Activated naive CD8-positive, alpha-beta T cell (primary cell): ENCODE results near the gene ADAMTSL1.

Source experiments
- H3K27ac Mint-ChIP-seq: one replicate; pipeline ENCODE4 v1.8.0; 2021; ENCODE audit warnings: mixed read lengths
- H3K27me3 Mint-ChIP-seq: one replicate; pipeline ENCODE4 v1.8.0; 2021; ENCODE audit warnings: mixed read lengths
- H3K36me3 Mint-ChIP-seq: one replicate; pipeline ENCODE4 v1.8.0; 2021; ENCODE audit warnings: mixed read lengths
- H3K4me1 Mint-ChIP-seq: one replicate; pipeline ENCODE4 v1.8.0; 2021; ENCODE audit warnings: low read depth, mixed read lengths
- H3K4me3 Mint-ChIP-seq: one replicate; pipeline ENCODE4 v1.8.0; 2021; ENCODE audit warnings: mild to moderate bottlenecking, mixed read lengths
- H3K9me3 Mint-ChIP-seq: one replicate; pipeline ENCODE4 v1.8.0; 2021; ENCODE audit warnings: low read depth, mixed read lengths

ADAMTSL1 gene

DNA sequence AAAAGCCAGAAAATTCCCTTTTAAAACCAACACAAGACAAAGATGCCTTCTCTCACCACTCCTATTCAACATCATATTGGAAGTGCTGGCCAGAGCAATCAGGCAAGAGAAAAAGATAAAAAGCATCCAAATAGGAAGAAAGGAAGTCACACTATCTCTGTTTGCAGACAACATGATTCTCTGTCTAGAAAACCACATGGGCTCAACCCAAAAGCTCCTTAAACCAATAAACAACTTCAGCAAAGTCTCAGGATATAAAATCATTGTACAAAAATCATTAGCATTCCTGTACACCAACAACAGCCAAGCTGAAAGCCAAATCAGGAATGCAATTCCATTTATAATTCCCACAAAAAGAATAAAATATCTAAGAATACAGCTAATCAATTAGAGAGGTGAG is 112.0 kb downstream of the ADAMTSL1 start:
- Mint-ChIP-seq H3K9me3 (peaks cover 1% of the 10 kb centered on the region), H3K4me1 (no peaks in the 10 kb centered on the region), H3K27ac (no peak overlapping the region), H3K36me3 (no peaks in the 10 kb centered on the region), H3K27me3 (no peaks in the 10 kb centered on the region), H3K4me3 (no peak overlapping the region)

DNA sequence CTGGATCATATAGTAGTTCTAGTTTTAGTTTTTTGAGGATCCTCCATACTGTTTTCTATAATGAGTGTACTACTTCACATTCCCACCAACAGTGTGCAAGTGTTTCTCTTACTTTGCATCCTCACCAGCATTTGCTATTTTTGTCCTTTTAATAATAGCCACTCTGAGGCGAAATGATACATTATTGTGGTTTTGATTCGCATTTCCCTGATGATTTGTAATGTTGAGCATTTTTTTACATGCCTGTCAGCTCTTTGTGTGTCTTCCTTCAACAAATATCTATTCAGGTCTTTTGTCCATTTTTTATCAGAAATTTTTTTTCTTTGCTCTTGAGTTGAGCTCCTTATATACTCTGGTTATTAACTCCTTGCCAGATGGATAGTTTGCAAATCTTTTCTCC is 114.0 kb downstream of the ADAMTSL1 start:
- no peak overlapping the region for H3K4me3 Mint-ChIP-seq
- H3K27me3 Mint-ChIP-seq, result no peaks in the 10 kb centered on the region

DNA sequence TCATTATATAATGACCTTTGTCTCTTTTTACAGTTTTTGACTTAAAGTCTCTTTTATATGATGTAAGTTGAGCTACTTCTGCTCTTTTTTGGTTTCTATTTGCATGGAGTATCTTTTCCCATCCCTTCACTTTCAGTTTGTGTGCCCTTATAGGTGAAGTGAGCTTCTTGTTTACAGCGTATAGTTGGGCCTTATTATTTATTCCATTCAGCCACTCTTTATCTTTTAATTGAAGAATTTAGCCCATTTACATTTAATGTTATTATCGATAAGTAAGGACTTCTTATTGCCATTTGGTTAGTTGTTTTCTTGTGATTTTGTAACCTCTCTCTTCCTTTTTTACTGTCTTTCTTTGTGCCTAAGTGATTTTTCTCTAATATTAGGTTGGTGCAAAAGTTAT is 117.3 kb downstream of the ADAMTSL1 start:
- Mint-ChIP-seq H3K27me3 (no peaks in the 10 kb centered on the region), H3K9me3 (peaks cover 13% of the 10 kb centered on the region), H3K27ac (no peak overlapping the region), H3K36me3 (no peaks in the 10 kb centered on the region), H3K4me1 (no peaks in the 10 kb centered on the region), H3K4me3 (no peak overlapping the region)

More for the DNA sequence above, 114.0 kb downstream of the ADAMTSL1 start:
- no peaks in the 10 kb centered on the region for H3K36me3 Mint-ChIP-seq
- H3K4me1 Mint-ChIP-seq, result no peaks in the 10 kb centered on the region
- H3K9me3 Mint-ChIP-seq, result peaks cover 6% of the 10 kb centered on the region
- no peak overlapping the region for H3K27ac Mint-ChIP-seq

DNA sequence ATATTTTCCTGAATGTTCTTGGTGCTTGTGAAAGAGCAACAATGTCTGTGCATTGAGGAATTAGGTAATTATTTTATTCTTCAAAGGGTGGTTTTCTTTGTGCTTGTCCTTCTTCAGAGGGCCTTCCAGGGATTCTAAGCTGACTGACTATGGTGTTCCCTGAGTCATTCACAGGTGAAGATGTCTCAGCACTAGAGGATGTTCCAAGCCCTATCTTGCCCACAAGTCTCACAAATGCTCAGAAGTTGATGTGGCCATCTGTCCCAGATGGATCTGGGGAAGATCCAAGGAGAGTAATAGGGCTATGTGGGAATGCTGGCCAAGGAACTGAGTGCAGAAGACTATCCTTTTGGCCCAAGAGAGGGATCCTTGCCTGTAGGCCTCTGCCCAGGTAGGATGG is 120.9 kb downstream of the ADAMTSL1 start:
- Mint-ChIP-seq H3K4me3 (no peak overlapping the region), H3K4me1 (no peaks in the 10 kb centered on the region), H3K27ac (no peak overlapping the region), H3K27me3 (no peaks in the 10 kb centered on the region), H3K9me3 (peaks cover 13% of the 10 kb centered on the region), H3K36me3 (no peaks in the 10 kb centered on the region)

- H3K36me3 Mint-ChIP-seq, result no peaks in the 10 kb centered on the region
- no peak overlapping the region for H3K27ac Mint-ChIP-seq
- H3K27me3 Mint-ChIP-seq, result no peaks in the 10 kb centered on the region
- H3K4me1 Mint-ChIP-seq, result no peaks in the 10 kb centered on the region
- no peak overlapping the region for H3K4me3 Mint-ChIP-seq
- H3K9me3 Mint-ChIP-seq, result peaks cover 13% of the 10 kb centered on the region
These were observed 121.6 kb downstream of the ADAMTSL1 start for GRCh38 chr9:18595597-18595996.

DNA sequence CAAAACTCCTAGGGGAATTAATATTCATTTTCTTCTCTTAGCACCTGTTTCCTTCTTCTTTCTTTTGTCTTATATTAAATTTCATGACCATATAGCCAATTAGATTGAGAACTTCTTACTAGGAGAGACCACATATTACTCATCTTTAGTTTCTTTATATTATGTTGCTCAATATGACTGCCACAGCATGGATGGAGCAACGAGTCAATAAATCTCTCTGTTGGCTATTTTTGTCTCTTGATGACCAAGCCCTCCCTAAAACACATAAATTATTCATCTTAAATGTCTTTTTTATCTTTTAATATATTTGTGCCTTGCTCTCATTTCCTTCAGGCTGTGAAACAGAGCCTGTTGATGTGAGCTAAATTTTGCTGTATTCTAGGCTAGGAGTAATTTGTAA is 123.0 kb downstream of the ADAMTSL1 start:
- Mint-ChIP-seq H3K4me3 (no peak overlapping the region), H3K4me1 (no peaks in the 10 kb centered on the region), H3K27me3 (no peaks in the 10 kb centered on the region), H3K27ac (no peak overlapping the region), H3K36me3 (no peaks in the 10 kb centered on the region), H3K9me3 (peaks cover 7% of the 10 kb centered on the region)

GRCh38 chr9:18598969-18599368 is 125.0 kb downstream of the ADAMTSL1 start:
- no peak overlapping the region for H3K27ac Mint-ChIP-seq
- H3K9me3 Mint-ChIP-seq, result peaks cover 4% of the 10 kb centered on the region
- no peak overlapping the region for H3K4me3 Mint-ChIP-seq
- H3K36me3 Mint-ChIP-seq, result no peaks in the 10 kb centered on the region
- no peaks in the 10 kb centered on the region for H3K4me1 Mint-ChIP-seq
- H3K27me3 Mint-ChIP-seq, result no peaks in the 10 kb centered on the region

- H3K27me3 Mint-ChIP-seq, result no peaks in the 10 kb centered on the region
- H3K4me3 Mint-ChIP-seq, result no peak overlapping the region
- H3K27ac Mint-ChIP-seq, result no peak overlapping the region
- H3K9me3 Mint-ChIP-seq, result no peaks in the 10 kb centered on the region
- H3K4me1 Mint-ChIP-seq, result no peaks in the 10 kb centered on the region
- no peaks in the 10 kb centered on the region for H3K36me3 Mint-ChIP-seq
These were observed 127.1 kb downstream of the ADAMTSL1 start for GRCh38 chr9:18601026-18601425.

DNA sequence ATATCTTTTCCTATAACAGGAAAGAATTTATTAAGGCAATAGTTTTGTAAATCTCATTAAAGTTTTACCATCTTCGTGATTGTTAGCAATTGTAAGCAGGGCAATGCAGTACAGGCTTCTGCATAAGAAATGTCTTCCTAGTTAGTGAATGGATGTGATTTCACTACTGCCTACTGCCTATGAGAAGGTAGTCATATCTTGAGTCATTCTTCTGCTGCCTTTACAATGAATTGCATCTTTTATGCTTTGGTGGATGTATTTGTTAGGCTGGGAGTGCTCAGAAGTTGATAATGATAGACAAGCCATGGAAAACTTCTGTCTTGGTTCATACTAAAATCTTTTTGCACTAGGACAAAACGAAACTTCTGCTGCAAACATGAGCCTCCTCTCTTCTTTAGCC is 128.0 kb downstream of the ADAMTSL1 start:
- Mint-ChIP-seq H3K27me3 (no peaks in the 10 kb centered on the region), H3K36me3 (no peaks in the 10 kb centered on the region), H3K27ac (no peak overlapping the region), H3K4me1 (no peaks in the 10 kb centered on the region), H3K4me3 (no peak overlapping the region), H3K9me3 (no peaks in the 10 kb centered on the region)

DNA sequence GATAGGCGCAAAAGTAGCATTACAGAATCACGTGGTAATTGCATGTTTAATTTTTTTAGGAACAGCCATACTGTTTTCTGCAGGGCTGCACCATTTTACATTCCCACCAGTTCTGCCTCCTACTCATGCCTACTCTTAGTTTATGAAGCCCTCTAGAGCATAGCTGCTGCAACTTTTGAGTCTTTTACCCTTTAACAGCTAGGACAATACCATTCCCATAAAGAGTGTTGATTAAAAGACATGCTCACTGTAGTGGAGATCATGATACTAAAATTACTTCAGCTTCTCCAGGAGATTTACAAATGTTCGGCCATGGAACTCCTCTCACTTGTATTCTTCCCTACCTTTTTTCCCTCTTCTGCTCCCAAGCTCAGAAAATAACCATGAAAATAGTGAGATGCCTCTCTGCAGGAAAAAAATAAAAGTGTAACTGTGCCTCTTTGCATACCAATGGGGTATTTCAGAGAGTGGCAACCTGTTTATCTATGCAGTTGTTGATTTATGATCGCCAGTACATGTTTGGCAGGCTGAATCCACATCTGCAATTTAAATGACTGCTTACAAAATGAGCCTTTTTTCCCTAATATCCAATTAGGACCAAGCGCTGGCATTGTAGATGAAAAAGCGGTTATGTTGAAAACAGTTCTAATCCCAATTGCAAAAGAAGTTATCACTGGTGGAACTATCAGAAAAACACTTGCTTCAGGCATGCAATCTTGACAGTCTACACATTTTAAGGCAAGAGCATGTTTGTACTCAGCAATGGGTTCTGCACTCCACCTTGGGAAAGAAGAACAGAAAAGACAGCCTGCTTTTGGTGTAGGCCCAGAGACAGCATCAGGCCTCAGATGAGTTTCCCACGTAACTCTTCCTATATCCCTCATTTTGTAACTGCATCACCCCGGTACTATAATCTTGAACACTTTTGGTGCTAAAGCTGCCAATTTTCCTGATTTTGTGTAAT is 131.1 kb downstream of the ADAMTSL1 start:
- H3K4me1 Mint-ChIP-seq, result no peaks in the 10 kb centered on the region
- H3K9me3 Mint-ChIP-seq, result no peaks in the 10 kb centered on the region
- no peak overlapping the region for H3K4me3 Mint-ChIP-seq
- no peak overlapping the region for H3K27ac Mint-ChIP-seq
- H3K36me3 Mint-ChIP-seq, result no peaks in the 10 kb centered on the region
- H3K27me3 Mint-ChIP-seq, result peaks cover 2% of the 10 kb centered on the region

- Mint-ChIP-seq H3K27me3 (peaks cover 2% of the 10 kb centered on the region), H3K36me3 (no peaks in the 10 kb centered on the region), H3K9me3 (no peaks in the 10 kb centered on the region), H3K27ac (no peak overlapping the region), H3K4me1 (no peaks in the 10 kb centered on the region), H3K4me3 (no peak overlapping the region)
These were observed 131.8 kb downstream of the ADAMTSL1 start for GRCh38 chr9:18605766-18606180.

DNA sequence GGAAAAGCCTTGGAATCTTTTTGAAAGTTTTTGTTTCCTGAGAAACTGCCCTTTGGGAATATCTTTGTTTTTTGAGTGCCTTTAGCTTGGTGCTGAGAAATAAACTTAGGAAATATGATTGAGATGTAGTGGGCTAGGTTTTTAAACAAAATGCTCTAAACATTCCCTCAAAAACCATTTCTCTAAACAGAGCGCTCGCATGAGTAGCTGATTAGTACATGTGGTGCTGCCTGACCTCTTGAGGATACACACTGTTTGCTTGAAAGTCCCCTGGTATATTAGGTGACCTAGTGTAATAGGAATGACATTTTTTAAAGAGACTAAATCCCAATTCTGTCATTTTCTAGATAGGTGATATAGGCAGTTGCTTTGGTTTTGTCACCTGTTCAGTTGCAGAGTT is 132.3 kb downstream of the ADAMTSL1 start:
- Mint-ChIP-seq H3K27me3 (peaks cover 2% of the 10 kb centered on the region), H3K27ac (no peak overlapping the region), H3K4me3 (no peak overlapping the region), H3K36me3 (no peaks in the 10 kb centered on the region), H3K4me1 (no peaks in the 10 kb centered on the region), H3K9me3 (no peaks in the 10 kb centered on the region)

- Mint-ChIP-seq H3K4me1 (no peaks in the 10 kb centered on the region), H3K4me3 (no peak overlapping the region), H3K27ac (no peak overlapping the region), H3K36me3 (no peaks in the 10 kb centered on the region), H3K27me3 (peaks cover 2% of the 10 kb centered on the region), H3K9me3 (no peaks in the 10 kb centered on the region)
These were observed 132.9 kb downstream of the ADAMTSL1 start for GRCh38 chr9:18606846-18607245.

- Mint-ChIP-seq H3K4me3 (no peak overlapping the region), H3K27ac (no peak overlapping the region), H3K36me3 (no peaks in the 10 kb centered on the region), H3K27me3 (peaks cover 2% of the 10 kb centered on the region), H3K4me1 (no peaks in the 10 kb centered on the region), H3K9me3 (no peaks in the 10 kb centered on the region)
These were observed 134.4 kb downstream of the ADAMTSL1 start for GRCh38 chr9:18608371-18608770.

DNA sequence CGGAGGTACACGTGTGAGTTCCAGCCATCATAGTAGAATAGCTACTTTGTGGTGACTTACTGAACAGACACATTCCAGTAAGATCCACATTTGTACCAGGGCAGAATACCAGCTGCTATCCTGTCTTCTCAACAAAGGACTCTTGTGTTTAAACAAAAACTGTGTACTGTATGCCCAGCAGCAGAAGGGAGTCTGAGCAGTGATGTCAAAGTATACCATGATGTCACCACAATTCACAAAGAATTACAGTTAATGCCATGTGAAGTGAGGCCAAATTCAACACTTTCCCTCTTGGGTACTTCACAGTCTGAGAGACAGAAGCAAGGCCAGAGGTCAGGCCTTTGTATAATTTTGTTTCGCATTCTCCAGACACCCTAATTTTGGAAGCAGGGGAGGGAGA is 137.0 kb downstream of the ADAMTSL1 start:
- Mint-ChIP-seq H3K9me3 (no peaks in the 10 kb centered on the region), H3K36me3 (no peaks in the 10 kb centered on the region), H3K27me3 (peaks cover 2% of the 10 kb centered on the region), H3K4me3 (no peak overlapping the region), H3K4me1 (no peaks in the 10 kb centered on the region), H3K27ac (no peak overlapping the region)

DNA sequence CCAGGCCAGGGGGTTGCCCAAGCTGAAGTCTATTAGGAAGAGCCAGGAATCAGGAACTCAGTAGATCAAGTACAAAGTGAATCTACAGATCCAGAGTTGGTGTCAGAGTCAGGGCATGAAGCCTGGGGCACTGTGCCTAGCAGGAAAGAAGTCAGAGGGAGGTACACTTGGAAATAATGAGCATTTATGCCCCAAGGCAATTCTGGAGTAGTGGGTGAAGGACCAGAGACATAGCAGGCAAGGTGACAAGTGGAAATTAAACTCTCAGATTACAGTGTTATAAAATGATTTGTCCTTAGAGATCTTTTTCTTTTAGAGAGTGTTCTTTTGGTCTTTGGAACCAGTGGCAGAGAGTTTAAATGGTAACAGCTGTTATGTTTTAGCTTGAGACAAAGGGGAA is 138.0 kb downstream of the ADAMTSL1 start:
- H3K9me3 Mint-ChIP-seq, result no peaks in the 10 kb centered on the region
- no peak overlapping the region for H3K27ac Mint-ChIP-seq
- H3K27me3 Mint-ChIP-seq, result peaks cover 2% of the 10 kb centered on the region
- H3K36me3 Mint-ChIP-seq, result no peaks in the 10 kb centered on the region
- H3K4me1 Mint-ChIP-seq, result no peaks in the 10 kb centered on the region
- no peak overlapping the region for H3K4me3 Mint-ChIP-seq
